Measurements from ENCODE around the gene AGAP1. TPM values are rescaled to one million over a fixed set of nuclear protein-coding genes. Genes with fewer than 3 reads are reported as not detected.

The AGAP1 gene
- total RNA-seq, 1 donor from 2014 or later = 44.0 TPM

- Mint-ChIP-seq H3K27me3 (ENCODE audit: low read depth) (no peaks in the 10 kb centered on the region), H3K4me3 (no peak overlapping the region), H3K4me1 (peaks cover 4% of the 10 kb centered on the region), H3K36me3 (peaks cover 30% of the 10 kb centered on the region), H3K27ac (no peak overlapping the region), H3K9me3 (peaks cover 18% of the 10 kb centered on the region)
- no peak for DNase-seq (ENCODE audit: low spot score in 2 of 2, unreplicated experiment in 2 of 2)
- no peak for TF ChIP-seq CTCF (IDR thresholded peaks at IDR 0.05; ENCODE audit: unreplicated experiment)
Measured at GRCh38 chr2:235911125-235911524, 417.3 kb downstream of the AGAP1 start.

- H3K9me3 Mint-ChIP-seq = peaks cover 23% of the 10 kb centered on the region
- H3K27me3 Mint-ChIP-seq (ENCODE audit: low read depth) = no peaks in the 10 kb centered on the region
- H3K4me1 Mint-ChIP-seq = peaks cover 4% of the 10 kb centered on the region
- no peak for TF ChIP-seq CTCF (IDR thresholded peaks at IDR 0.05; ENCODE audit: unreplicated experiment)
- H3K36me3 Mint-ChIP-seq = peaks cover 34% of the 10 kb centered on the region
- H3K27ac Mint-ChIP-seq = no peak overlapping the region
- no peak overlapping the region for H3K4me3 Mint-ChIP-seq
- no peak for DNase-seq (ENCODE audit: low spot score in 2 of 2, unreplicated experiment in 2 of 2)
Measured at GRCh38 chr2:235911633-235912233, 417.9 kb downstream of the AGAP1 start.

- no peak overlapping the region for H3K4me3 Mint-ChIP-seq
- H3K27me3 Mint-ChIP-seq (ENCODE audit: low read depth) = no peaks in the 10 kb centered on the region
- H3K9me3 Mint-ChIP-seq = peaks cover 26% of the 10 kb centered on the region
- H3K27ac Mint-ChIP-seq = no peak overlapping the region
- TF ChIP-seq CTCF (IDR thresholded peaks at IDR 0.05; ENCODE audit: unreplicated experiment) = no peak
- H3K36me3 Mint-ChIP-seq = peaks cover 36% of the 10 kb centered on the region
- H3K4me1 Mint-ChIP-seq = no peaks in the 10 kb centered on the region
- no peak for DNase-seq (ENCODE audit: low spot score in 2 of 2, unreplicated experiment in 2 of 2)
Measured at GRCh38 chr2:235914756-235915155, 420.9 kb downstream of the AGAP1 start.

GRCh38 chr2:235917506-235917905, 423.7 kb downstream of the AGAP1 start:
- no peaks in the 10 kb centered on the region for H3K4me1 Mint-ChIP-seq
- peaks cover 28% of the 10 kb centered on the region for H3K9me3 Mint-ChIP-seq
- no peaks in the 10 kb centered on the region for H3K27me3 Mint-ChIP-seq (ENCODE audit: low read depth)
- no peak overlapping the region for H3K27ac Mint-ChIP-seq
- H3K4me3 Mint-ChIP-seq = no peak overlapping the region
- no peak for TF ChIP-seq CTCF (IDR thresholded peaks at IDR 0.05; ENCODE audit: unreplicated experiment)
- peaks cover 39% of the 10 kb centered on the region for H3K36me3 Mint-ChIP-seq
- DNase-seq (ENCODE audit: low spot score in 2 of 2, unreplicated experiment in 2 of 2) = no peak

- no peak for DNase-seq (ENCODE audit: low spot score in 2 of 2, unreplicated experiment in 2 of 2)
- H3K9me3 Mint-ChIP-seq = peaks cover 26% of the 10 kb centered on the region
- no peaks in the 10 kb centered on the region for H3K27me3 Mint-ChIP-seq (ENCODE audit: low read depth)
- H3K4me1 Mint-ChIP-seq = no peaks in the 10 kb centered on the region
- H3K36me3 Mint-ChIP-seq = peaks cover 37% of the 10 kb centered on the region
- no peak overlapping the region for H3K27ac Mint-ChIP-seq
- no peak for TF ChIP-seq CTCF (IDR thresholded peaks at IDR 0.05; ENCODE audit: unreplicated experiment)
- no peak overlapping the region for H3K4me3 Mint-ChIP-seq
Measured at GRCh38 chr2:235918876-235919275, 425.0 kb downstream of the AGAP1 start.

Data from mesothelial cell of epicardium (in vitro differentiated cells).